ENCODE measurements around the gene SMIM41.
A peak's percentile ranks its signal among the peaks of the same experiment; 100 is the strongest.

The SMIM41 gene

DNA sequence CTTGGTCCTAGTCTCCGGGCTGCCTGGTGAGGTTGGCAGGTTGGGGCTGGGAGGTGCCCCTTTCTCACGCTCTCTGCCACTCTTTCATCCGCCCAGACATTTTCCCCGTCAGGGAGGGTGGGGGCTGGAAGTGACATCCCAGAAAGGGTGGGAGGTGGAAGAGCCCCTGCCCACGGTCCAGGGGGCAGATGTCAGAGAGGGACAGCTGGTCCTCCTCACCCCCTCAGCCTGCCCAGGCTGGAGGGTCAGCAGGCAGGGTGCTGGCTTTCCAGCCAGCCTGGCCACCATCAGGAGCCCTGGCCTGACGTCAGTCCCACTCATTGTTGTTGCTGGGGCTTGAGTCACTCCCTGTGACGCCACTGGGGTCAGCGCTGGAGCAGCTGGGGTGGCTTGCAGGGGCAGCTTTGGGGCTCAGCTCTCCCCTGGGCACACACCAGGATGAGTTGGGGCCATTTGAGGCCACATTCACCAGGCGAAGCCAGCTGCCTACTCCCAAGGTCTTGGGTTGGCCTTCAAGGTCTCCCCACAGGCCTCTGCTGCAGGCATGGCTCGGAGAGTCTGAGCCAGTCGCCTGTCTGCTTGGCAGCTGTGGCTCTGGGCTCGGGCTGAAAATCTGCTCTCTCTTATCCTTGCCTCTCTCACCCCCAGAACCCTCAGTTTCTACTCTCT is 15.4 kb upstream of the SMIM41 start:
- DNase-seq: no peak

DNA sequence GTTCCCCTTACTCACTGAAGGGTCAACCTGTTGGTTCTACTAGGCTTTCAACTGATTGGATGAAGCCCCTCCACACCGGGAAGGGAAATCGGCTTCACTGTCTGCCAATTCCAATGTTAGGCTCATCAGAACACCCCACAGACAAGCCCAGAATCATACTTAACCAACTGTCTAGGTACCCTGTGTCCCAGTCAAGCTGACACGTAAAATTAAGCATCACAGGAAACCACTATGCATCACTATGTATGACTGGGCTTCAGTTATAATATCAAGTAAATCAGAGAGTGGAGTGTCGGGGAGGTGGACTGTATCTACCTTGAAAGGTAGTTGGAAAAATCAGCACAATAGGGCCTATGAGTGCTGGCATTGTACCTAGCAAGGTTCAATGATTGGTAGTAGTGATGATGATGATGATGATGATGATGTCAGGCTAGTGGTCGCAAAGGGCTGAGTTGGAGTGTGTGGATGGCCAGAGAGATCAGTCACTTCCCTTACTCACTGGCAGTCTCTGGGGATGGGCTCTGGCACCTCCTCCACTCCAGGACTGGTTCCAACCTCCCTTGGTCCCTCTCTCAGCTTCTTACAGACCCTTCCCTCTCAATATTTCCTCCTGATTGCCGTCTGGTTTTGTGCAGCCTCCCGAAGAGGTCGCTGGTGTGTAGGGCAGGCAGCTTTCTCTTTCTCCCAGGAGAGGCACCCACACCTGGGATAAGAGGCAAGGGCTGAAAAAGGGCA is 13.0 kb upstream of the SMIM41 start:
- no peak for DNase-seq

DNA sequence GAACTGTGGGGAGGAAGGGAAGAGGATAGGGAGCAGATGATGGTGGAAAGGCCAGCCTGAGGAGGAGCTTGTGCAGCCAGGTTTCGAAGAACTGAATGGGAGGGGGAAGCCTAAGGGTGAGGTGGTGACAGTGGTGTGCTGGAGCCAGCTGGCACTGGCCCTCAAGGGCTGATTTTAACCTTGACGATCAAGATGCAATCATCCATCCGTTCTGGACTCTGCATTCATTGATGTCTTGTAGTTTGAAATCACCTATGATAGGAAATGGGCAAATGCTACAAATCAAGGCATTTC is 12.5 kb upstream of the SMIM41 start:
- no peak for DNase-seq

DNA sequence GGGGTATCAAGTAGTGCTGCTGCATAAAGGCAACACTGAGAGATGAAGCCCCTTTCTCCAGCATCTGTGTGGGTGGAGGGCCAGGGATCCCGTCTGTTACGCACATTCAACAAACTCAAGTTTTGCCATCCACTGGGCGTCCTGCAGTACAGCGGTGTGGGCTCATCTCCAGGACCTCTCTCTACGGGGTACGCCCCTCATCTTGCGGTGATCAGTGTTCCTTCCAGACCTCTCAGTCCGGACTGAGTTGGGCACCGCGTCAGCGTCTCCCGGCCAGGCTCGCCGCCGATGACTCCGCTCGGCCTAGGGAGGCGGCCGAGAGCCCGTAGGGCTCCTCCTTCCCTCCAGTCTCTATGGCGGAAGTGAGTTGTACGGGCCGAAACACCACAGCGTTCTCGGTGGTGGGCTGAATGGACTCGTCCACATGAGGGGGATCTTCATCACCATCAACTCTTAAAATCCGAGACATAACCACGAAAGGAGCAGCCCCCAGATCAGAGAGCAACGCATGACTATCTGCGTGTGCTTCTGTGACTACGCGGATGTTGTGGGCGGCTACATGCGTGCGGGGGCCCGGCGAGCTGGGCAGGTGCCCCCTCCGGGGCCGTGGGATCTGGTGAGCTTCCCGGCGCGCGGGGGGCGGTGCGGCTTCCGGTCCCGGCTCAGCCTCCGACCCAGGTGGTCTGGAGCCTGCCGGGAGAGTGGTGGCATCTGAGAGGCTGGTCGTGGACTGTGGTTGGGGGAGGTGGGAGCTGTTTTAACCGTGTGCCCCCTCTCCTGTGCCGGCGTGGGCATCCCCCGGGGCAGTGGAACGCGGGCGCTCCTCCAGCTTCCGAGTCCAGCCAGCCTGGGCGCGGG is 9.9 kb upstream of the SMIM41 start, which contains the start of gene ATG101:
Gene ATG101, plus strand, starts transcription at position 652 of the 858 bp plus-strand sequence. CDS start 3,673 bp downstream, outside the sequence.
- peak; percentile 90 to 95 for DNase-seq

DNA sequence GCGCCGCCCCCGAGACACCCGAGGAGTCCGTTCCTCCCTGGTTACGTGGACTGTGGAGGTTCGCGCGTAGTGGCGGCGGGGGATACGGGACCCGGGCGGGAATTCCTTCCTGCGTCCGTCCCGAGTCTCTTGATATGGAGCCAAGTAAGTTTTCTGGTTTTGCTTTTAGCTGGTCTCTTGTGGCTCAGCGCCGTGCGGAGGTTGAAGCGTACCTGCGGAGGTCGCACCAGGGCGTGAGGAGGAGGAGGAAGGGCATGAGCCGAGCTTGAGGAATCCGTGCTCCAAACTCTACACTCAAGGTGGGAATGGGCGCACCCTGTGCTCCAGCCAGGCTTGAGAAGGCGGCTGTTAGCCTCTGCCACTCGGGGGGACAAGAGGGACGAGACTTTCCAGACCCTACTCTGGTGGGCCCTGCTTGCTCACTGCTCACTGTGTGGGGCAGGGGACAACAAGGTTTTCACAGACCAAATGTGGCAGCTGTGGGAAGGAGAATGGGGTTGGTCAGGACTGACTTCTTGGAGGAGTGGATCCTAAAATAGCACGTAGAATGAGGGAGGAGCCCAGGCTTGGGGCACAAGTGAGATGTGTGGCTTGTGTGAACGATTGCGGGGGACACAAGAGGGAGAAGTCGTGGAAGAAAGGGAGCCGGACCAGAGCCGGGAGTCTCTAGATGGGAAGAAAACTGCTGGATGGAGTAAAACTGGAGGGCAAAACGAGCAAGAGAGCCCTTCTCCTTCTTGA is 9.1 kb upstream of the SMIM41 start:
- no peak for DNase-seq

DNA sequence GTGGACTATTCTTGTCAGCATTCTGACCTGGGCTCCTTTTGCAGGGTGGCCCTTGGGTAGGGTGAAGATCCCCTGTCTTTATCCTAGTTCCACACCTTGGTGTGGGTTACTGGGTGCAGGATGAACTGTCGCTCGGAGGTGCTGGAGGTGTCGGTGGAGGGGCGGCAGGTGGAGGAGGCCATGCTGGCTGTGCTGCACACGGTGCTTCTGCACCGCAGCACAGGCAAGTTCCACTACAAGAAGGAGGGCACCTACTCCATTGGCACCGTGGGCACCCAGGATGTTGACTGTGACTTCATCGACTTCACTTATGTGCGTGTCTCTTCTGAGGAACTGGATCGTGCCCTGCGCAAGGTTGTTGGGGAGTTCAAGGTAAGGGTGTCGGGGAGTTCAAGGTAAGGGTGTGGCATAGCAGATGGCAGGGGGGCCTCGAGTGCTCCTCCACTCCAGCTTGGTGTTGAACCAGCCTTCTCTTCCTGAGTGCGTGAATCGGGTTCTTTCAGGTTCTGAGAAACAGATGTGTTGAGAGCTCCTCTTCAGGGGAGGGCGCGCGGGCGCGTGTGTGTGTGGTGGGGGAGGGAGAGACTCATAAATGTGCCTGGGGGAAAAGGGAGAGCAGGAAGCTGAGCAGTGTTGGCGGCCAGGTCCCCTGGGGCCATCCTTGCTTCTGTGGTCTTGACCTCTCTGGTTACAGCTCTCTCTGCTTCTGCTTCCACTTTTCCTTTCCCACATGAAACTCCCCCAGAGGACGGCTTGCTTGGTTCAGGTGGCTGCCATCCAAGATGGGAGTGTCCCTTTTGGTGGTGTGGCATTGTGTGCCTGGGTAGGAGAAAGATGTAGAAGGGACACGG is 5.7 kb upstream of the SMIM41 start:
- DNase-seq: peak; percentile 88 to 90

DNA sequence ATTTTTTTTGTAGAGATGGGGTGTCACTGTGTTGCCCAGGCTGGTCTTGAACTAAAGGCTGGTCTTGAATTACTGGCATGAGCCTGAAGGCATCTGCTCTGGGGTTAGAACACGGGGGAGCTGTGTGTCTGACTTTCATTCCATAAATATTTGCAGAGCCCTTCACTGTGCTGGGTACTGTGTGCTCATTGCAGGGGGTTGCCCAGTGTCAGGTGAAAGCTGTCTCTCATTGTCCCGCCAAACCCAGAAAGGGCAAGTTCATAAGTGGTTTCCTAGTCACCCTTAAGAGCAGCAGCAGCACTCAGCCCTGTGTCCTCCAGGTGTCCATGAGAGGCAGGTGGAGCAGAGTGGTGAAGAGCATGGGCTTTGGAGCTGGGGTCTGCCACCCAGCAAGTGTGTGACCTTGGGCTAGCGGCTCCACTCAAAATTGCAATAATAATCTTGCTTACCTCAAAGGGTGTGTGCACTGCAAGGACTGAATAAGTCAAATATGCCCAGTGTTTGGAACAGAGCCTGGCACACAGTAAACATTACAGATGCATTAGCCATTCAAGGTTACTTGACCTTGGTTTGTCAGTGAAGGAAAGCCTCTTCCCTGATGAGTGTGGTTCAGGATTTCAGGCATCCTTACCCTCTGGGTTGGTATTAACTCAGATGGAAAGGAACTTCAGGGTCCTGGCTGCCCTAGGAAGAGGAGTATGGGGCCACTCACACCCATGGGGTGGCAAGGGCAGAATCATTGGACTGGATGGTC is 4.4 kb upstream of the SMIM41 start:
- peak; percentile 72 to 85 for DNase-seq

DNA sequence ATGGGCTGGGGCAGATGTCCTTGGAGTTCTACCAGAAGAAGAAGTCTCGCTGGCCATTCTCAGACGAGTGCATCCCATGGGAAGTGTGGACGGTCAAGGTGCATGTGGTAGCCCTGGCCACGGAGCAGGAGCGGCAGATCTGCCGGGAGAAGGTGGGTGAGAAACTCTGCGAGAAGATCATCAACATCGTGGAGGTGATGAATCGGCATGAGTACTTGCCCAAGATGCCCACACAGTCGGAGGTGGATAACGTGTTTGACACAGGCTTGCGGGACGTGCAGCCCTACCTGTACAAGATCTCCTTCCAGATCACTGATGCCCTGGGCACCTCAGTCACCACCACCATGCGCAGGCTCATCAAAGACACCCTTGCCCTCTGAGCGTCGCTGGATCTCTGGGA is 2.7 kb upstream of the SMIM41 start:
- no peak for DNase-seq

DNA sequence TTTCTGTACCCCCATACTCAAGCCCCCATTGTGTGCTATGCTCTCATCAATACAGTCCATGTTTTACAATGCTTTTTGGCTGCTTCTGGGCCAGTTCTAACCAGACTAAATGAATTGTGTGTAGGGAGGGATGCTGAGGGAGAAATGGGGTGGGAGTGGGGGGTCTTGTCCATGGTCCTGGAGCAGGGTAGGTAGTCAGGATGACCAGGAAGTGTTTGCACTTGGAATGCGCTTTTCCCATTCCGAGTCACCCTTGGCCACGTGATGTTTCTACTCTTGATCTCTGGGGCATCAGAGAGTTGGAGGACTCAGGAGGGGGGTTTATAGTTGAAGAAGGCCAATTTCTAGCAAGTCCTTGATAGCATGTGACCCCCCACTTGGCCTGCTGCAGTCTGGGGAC is 1.2 kb upstream of the SMIM41 start:
- no peak for DNase-seq

DNA sequence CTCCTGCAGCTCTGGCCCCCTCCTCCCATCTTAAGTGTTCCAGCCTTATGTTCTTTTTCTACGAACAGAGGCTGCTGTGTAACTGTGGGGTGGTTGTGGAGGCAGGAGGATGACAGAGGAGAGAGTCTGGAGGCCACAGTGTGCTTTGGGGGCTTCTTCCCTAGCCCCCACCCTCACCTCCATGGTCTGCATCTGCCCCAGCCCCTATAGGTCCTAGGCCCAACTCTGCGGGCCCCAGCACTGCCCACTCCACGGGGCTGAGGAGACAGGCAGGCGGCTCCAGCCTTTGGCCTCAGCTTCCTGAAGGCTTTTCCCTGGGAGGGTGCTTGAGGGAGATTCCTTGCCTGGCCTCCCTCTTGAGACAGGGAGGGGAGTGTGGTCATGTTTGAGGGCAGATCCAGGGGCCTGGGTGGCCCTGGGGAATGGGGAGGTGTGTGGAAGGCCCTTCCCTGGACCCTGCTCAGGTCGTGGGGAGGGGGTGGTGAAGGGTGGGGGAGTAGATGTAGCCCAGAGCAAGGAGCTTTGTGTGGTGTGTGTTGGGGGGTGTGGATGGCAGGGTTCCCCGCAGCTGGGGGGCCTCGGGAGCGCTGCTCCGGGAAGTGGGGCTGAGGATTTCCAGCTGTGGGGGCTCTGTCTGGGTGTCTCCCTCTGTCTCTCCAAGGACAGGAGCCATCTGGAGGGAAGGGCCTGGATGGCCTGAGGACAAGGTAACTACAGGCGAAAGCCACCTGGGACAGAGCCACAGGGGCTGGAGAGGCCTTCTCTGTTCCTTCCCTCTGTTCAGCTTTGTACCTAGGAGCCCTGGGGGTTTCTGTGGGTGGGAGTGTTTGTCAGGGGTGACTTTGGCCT is 1.1 kb downstream of the SMIM41 start:
- no peak for DNase-seq

DNA sequence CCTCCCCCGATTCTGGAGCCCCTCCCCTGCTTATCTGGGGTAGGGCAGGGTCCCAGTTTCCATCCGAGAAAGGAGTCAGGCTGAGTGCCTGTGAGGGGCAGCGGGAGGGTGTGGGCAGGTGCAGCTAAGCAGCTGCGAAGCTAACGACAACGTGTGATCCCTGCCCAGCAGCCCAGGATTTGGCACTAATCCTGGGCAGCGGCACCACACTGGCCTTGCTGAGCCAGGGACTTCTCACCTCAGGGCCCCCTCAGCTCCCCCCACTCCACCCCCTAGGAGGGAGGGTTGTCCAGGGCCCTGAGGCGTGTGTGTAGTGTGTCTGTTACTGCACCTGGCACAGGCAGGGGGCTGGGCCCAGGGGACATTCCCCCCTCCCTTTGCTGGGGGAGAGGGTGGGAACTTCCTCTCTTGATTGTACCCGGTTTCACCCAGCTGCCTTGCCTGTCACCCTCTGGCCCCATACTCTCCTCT is 1.8 kb downstream of the SMIM41 start:
- DNase-seq: peak in 1 of 2 experiments; percentile 37

DNA sequence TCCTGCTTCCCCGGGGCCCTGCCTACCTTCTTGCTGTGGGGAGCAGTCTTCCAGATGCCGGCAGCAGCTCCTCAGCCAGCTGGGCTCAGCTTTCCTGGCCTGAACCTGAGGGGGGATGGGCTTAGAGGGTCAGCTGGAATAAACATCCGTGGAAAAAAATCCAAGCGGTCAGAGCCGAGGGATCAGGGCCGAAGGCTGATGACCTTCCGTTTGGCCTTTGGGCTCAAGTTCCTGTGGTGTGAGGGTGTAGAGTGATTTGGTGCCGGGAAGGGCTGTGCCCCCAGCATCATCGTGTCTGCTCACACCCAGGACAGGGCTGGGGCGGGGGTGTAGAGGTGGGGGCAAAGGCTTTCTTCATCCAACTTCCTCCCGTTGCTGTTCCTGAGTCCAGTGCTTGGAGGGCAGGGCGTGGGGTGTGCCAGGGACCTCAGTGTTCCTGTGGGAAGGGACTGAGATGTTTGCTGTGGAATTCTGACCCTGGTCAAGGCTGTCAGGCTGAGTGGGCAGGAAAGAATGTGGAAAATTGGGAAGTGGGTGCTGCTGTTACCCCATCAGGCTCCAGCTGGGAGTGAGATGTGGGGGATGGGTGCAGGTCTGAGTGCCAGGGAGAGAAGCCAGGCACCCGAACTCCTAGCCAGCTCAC is 2.6 kb downstream of the SMIM41 start:
- no peak for DNase-seq

DNA sequence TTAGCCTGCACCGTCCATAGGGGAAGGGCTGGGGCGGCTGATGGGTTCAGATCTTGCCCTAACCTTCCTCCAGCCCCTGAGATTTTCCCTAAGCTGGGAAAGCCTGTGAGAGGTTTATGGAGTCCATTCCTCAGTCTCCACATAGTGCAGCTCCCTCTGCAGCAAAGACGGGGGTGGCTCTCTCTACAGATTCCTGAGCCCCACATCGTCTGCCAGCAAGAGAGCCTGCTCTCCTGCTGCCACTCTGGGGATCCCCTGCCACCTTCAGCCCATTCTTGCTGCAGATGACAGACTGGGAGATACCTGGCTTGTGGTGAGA is 3.1 kb downstream of the SMIM41 start:
- no peak for DNase-seq

DNA sequence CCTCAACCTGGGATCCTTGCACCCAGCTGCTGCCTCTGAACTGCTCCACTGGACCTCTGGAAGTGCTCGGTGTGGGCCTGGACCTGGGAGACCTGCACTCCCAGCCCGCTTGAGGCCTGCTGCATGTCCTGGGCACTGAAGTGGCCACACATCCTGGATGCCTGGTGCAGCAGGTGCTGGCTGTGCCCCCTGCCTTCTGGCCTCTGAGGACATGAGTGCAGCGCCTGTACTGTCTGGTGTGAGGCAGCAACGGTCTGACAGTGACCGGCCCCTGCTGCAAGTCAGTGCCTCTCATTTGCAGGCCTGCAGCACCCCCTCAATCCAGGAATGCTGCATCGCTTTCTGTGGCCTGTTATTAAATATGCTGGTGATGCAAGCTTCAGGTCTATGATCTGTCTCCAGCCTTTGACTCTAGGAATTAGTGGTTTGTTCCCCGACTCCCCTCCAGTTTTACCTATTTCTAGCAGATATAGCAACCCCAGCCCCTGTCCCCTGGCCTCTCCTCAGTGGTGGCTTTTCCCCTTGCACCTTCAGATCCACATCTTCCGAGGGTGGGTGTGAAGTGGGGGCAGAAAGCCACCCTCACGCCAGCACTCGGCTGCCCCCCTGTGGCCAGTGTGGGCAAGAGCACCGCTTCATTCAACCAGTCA is 3.6 kb downstream of the SMIM41 start:
- peak in 1 of 2 experiments; percentile 25 for DNase-seq

DNA sequence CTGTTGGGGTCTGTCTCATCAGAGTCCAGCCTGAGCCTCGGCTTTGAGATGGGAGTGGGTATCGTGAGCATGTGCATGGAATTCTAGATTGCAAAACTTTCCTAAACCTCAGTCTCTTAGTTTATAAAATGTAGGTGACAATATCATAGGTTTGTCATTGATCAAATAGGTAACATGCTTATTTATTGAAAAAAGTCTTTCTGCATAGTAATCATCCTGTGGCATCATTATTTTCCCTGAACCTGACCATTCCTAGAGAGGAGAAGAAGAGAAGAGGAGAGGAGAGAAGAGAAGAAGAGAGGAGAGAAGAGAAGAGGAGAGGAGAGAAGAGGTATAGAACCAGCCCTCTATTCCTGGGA is 4.1 kb downstream of the SMIM41 start:
- DNase-seq: no peak

DNA sequence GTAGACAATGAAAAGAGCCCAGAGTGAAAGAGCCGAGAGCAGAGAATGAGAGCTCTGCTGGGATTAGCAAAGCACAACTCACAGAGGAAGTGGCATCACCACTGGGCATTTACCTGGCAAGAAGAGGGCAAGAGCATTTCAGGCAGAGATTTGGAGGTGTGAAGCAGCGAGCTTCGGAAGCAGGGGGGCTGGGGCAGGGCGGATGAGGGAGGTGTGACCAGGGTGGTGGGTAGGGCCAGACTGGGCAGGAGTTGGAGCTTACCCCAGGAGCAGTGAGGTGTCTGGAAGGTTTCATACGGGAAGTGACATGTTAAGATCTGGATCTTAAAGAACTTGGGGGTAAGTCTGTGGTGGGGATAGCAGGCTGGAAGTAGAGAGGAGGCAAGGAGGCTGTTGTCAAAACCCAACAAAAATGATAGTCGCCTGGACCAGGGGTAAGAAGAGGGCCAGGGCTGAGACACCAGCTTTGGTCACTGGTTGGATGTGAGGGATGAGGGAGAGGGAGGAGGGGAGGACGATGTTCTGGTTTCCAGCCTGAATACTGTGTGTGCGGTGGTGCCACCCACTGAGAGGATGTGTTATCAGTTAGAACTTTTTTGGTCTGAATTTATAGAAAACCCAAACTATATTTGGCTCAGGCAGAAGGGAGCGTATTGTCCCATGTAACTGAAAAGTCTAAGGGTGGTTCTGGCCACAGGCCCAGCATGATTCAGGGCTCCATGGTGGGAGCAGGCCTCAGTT is 5.2 kb downstream of the SMIM41 start:
- DNase-seq: no peak

DNA sequence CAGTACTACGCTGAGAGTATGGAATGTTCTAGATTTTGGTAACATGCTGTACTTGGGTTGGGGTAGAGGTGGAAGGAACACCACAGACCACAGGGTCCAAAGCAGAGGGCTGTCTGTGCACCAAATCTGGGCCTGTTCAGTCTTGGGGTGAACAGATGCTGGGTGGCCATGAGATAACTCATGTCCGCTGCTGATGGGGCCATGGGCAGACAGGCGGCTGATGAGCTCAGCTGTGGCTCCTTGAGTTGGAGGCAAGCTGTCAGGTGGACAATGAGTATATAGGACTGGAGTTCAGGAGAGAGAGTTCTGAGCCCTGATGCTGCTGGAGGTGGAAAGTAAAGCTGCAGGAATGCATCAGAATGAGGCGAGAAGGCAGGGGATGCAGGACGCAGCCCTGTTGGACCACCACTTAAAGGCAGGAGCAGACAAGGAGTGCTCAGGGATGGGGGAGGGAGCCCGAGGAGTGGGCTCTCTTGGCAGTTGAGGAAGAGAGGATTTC is 6.2 kb downstream of the SMIM41 start:
- no peak for DNase-seq

DNA sequence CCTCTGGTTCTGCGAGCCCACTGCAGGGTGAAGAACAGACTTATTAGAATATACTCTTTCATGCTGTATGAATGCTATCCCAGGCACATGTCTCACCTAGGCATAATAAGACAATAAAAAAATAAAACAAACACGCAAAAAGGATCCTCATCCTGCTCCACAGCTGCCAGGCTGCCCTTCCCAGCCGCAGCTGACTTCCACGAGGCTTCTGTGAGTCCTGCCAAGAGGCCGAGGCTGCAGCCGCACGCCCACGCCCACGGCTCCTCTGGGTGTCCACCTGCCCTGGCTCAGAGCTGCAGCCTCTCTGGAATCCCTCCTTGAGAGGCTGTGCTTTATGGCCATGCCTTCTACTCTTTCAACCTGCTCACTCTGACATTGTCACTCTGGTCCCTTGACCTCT is 6.9 kb downstream of the SMIM41 start:
- no peak for DNase-seq
